AML-193 (cell line): ENCODE measurements around the gene ABHD15.

ENCODE experiments used
- DNase-seq, 2 experiments: peaks; one replicate each; lab custom pipeline; 2025; lab: John Stamatoyannopoulos, UW

The ABHD15 gene

DNA sequence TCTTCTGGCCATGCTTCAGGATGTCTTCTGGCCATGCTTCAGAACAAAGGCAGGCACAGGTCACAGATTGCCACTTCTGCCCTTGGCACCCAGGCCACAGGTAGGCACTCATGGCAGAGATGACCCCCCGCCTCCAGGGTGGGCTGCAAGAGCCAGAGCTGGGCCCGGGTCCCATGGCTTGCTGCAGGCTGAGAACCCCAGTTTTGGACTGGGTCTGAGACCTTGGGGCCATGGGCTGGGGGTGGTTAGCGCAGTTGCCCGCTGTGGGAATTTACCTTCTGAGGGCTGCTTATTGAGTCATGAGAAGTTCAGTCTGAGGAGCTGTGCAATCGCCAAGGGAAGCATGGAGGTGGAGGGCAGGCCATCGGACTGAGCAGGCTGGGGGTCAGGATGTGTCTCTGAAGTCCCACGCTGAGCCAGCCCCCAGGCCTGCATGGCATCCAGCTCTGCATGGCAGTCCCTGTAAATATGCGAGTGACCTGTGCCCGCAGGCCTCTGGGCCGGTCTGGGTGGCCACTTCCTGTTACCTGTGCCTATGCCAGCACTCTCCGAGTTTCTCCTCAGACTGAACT is 27.8 kb upstream of the ABHD15 start:
- DNase-seq: no peak

DNA sequence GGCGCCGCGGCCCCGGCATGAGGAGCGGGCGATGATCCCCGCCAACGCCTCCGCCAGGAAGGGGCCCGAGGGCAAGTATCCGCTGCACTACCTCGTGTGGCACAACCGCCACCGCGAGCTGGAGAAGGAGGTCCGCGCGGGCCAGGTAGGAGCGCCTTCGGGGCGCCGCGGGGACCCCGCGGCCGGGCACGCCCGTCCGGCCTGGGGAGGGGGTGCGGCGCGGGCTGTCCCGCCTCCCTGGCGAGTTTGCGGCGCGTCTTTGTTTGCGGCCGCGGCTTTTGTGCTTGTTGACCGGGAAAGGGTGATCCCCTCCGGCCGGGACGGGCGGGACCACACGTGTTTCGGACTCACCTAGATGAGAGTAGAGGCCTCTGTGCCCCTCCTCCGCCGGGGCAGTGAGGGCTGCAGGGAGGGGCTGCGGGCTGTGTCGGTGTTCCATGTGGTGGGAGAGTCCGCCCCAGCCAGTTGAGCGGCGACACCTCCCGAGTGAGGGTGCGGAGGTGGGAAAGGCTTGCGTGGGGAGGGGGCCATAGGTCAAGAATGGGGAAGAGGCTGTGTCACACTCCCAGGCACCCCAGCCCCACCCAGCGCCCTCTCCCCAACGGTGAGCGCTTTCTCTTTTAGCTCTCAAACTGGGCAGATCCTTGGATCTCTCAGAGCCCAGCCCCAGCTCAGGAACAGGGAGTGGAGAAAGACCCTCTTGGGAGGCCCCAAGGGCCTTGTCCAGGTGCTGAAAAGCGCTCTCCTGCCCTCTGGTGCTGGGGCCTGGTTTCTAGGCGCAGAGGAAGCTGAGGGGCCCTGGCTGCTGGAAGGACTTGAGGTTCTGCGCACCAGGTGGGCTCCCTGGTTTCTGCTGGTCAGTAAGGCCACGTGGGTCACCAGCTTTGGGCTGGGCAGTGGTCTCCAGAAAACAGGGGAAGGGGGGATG is 27.0 kb upstream of the ABHD15 start:
- DNase-seq: peak; percentile 22 to 30

DNA sequence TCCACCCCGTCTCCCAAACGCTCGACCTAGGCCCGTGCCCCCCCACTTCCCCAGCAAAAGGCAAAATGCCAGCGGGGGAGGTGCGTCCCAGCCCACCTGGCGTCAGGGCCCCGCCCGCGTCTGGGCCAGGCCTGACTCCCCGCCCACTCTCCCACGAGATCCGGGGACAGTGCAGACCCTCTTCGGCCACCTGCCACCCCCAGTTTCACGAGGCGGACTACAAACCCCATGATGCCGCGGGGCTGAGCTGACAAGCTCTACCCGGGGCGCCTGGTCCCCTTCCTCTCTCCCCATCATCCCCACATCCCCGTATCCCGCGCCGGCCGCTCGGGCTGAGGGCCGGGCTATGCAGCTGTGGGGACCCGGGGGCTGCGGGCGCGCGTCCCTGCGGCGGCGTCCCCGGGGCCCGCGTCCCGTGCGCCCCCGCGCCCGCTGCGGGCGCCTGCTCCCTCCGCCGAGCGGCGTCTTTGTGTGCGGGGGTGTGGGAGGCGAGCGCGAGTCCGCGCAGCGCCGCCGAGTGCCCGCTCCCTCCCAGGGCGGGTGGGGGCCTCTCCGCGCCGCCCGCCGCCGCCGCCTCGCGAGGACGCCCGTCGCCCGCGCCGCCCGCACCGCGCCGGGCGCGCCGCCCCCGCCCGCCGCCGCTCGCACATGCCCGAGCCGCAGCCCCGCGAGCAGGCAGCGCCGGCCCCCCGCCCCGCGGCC is 26.2 kb upstream of the ABHD15 start, which contains the start of gene ANKRD13B:
TSS of gene ANKRD13B (plus strand) at position 283 of the 702 bp plus-strand sequence. CDS start 490 bp downstream, outside the sequence.
- DNase-seq: no peak

DNA sequence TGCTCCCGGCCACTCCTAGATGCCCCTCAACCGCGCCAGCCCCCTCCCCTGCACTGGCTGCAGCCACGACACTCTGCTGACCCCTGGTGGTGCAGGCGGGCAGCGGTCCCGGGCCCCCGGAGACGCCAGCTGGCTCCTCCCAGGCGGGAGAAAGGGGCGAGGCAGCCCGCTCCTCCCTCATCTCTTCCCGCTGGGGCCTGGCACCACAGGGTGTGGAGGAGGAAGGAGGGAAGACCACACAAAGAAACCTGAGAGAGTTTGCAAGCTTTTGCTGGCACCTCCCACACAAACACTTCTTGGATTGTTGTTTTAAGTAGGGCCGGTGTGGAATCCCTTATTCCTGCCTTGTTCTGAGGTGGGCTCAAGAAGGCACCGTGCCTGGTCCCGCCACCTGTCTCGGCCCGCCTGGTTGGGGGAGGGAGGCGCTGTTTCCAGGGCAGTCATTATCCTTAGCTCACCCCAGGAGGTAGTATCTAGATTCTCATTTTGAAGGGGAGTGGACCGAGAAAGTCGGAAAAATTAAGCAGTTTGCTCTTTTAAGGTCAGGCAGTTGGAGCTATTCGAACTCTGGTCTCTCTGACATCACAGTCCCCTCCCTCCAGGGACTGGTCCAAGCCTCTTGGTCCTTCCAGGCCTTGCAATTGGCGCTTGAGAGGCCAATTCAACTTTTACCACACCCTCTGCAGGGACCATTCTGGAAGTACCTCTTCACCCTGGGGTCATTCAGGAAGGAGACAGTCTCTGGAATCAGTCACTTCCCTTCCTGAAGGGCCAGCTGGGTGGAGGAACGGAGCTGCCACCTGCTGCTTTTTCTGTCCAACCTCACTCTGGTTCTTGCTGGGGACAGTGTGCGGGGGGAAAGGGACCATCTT is 25.1 kb upstream of the ABHD15 start:
- DNase-seq: peak; percentile 81 to 83

DNA sequence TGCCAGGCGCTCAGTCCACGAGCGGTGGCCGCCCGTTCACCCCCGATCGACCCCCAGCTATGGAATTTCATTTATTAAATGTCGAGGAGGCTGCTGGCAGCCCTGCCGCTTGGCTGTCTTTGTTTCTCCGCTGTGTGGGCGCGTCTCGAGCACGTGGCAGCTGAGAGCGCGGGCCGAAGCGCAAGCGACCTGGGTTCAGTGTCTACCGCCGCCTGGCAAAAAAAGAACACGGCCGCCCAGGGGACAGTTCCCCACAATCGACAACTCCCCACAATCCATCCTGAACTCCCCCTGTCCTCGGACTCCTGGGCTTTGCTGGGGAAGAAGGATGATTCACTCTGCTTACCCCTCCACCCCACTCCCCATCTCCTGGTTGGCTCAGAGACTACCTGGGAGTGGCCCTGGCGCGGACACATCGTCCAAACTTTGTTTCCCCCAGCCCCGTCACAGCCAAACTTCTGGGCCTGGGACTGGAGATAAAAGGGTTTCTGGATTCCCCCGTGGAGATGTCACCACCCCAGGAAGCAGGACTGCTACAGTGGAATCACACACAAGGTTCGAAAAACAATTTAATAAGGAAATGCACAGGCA is 24.4 kb upstream of the ABHD15 start:
- DNase-seq: peak; percentile 51 to 63

DNA sequence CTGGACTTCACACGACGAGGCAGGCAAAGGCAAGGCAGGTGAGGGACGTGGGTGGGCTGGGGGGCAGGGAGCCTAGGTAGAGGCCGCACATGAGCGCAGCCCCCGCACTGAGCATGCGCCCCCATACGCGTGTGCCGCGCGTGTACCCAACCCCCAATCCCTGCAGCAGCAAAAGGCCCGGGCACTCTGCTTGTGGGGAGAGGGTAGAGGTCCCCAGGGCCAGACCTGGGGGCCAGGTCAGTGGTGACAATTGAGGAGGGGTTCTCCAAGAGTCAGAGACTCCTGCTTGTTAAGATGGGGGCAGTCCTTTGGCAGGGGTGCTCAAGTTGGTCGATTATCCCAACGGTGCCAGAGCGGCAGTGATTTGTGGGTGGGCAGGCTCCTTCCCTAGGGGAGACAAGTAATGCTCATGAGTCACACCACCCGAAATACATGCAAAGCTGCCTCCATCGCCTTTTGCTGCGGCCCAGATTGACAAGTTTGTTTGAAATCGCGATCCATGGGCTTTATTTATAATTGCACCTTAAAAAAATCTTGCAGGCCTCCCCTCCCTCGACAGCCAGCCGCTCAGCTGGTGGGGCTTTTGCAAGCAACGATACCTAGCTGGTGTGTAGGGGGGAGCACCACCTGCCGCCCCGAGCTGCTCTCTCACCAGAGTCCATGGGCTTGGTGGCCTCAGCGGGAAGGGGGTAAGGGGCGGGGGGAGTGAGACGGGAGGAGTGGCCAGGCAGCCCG is 23.7 kb upstream of the ABHD15 start:
- DNase-seq: no peak

DNA sequence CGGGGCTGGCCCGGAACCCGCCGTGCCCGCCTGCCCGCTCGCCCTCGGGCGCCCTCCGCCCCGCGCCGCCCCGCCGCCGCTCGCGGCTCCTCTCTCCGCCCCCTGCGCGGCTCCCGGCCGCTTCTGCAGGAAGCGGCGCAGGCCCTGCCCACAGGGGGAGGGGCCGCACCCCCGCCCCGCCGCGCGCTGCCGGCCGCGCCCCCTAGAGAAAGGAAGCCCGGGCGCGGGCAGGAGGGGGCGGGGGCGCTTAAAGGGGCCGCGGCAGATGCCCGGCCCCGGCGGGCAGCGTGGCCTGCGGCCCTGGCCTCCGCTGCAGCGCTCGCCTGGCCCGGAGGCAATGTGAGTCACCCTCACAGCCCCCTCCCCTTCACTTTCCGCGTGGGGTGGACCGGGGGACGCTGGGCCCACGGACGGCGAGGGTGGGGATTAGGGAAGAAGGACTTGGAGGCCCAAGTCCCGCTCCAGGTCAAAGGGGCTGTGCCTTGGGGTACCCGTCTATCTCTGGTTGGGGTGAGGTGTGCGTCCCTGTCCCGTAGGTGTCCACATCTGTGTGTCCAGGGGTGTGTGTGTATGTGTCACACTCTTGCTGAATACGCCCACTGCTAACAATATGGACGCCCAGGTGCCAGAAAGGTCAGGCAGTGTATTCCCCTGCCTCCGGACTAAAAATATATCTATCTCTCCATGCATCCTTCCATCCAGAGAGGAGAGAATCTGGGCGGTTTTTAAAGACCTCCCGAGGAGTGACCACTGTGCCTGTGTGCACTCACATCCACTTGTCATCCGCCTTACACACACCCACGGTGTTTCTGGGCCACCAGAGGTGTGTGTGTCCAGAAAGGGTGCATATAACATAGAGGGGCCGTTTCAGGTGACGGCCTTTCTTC is 22.9 kb upstream of the ABHD15 start, which contains the start of gene GIT1:
TSS of gene GIT1 (minus strand) at position 125 of the 887 bp plus-strand sequence. CDS start 270 bp downstream, outside the sequence.
- DNase-seq: peak; percentile 83 to 84

DNA sequence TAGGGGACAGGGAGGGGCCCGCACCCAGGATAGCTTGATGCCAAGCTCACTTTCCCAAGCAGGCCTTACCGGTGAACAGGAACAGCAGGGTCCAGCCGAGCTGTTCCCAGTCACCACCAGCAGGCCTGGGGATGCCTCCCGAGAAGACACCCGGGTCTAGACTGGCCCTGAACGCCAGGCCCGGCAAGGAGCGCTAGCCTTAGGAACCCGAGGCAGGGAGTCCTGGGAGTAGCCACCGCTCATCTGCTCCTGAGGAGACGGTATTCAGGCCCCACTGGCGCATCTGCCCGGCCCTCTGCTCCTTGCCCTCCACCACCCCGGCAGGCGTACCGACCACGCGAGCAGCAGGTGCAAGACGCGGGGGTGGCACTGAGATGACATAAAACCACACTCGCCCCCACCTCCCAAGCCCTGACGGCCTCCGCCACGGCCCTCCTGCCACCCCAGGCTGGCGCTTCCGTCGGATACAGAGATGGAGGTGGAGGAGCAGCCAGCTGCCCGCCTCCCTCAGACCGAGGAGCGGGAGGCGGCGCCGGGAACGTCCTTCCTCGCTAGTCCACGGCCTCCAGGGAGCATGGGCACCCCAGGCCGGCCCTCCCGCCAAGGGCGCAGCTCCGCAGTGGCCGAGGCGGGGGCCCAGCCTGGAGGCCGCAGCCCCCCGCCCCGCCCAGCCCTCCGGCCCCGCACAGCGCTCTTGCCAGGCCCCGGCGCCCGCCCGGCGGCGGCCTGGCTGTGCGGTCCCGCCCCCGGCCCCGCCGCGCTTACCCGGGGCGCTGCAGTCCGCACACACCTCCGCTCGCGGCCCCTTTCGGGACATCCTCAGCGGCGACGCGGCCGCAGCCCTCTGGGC is 21.9 kb upstream of the ABHD15 start:
- DNase-seq: peak in 1 of 2 experiments; percentile 34

DNA sequence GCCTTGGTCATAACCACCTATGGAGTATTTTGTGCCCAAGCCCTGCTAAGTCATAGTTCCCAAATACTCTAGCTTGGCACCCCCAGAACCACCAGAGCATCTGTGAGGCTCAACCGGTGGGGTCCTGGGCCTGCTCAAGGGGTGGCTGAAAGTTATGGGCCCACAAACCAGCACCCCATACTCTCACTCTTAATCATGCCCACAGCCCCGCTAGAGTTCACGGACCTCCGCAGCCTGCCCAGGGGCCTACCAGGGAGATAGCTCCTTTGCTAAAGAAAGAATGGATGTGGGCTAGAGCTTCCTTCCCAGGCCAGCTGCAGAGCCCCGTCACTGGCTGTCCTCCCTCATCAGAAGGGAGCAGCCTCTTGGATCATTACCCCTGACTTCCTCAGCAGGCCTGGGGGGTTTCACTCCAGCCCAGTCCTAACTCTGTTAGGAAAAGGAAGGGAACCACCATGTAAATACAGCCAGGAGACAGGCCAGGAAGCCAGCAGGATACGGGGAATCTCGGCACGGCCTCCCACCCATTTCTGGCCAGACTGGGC is 21.3 kb upstream of the ABHD15 start:
- DNase-seq: no peak

DNA sequence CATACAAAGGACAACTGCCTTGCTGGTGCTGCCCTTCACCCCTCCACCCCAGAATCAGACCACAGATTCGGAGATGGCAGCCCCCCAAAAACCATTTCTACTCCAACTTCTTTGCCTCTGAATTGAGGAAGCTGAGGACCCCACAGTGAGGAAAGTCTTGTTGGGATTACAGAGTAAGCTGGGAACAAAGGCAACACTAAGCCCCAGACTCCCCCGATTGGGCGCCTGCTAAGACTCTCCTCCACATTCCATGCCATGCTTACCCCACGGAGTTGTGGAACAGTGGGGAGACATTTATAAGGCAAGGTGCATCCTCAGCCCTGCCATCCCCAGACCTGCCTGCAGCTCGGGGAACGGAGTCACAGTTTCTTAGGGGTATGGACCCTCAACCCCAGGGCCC is 20.8 kb upstream of the ABHD15 start:
- DNase-seq: no peak

DNA sequence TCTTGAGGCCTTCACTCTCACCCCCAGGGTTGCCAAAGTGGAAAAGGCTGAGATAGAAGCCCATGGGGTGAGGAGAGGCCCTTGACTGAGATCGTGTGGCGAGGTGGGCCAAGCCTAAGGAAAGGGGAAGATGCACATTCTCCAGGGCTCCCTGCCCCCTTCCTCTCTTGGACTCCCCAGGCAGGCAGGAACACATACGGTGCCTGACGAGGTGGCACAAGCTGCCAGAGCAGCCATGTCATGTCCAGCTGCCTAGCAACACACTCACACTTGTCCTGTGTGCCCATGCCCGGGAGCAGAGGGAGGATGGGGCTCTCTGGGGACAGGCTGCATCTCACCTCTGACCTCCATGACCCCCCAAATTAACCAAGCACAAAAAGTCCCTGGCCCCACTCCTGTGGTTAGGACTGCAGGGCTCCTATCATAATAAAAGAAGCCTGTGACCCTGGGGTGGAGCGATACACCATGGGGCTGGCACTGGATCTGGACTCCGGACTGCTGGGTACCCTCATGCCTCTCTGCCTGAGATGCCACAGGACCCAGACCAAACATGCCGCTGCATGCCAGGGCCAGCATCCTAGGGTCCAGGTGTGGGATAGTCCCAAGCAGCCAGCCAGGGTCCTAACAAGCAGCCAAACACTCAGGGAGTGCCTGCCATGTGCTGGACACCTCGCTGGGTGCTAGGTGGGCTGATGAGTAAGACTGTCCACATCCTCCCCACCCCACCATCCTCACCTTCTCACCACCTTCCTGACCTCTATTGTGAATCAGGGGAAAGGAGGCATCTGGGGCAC is 20.0 kb upstream of the ABHD15 start:
- no peak for DNase-seq

DNA sequence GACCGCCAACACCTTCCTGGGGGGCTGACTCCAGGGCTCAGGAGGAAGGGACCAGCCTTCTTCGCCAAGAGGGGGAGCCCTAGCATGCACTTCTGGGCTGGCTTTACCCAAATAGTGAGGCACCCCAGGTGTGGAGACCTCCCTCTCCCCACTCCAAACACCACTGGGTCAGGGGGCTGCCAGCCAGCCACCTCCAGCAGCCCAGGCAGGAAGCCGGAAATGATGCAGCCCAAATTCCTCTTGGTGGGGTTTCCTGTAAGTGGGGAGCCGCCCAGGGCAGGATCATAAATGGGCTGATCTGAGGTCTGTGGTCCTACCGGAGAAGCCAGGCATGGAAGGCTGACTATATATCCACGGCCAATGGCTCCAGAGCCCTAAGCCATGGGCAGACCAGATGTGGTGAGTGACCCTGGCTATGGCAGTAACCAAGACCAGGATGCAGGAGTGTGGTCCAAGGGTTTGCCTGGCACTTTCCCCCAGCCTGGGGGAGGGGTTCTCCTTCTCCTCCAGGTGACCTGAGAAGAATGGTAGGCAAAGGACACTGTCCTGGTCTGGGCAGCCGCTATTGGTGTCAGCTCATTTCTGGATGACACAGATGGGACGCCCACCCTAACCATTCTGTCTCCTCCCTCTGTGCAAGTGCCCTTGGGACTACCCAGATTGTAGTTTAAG is 18.4 kb upstream of the ABHD15 start:
- DNase-seq: no peak

DNA sequence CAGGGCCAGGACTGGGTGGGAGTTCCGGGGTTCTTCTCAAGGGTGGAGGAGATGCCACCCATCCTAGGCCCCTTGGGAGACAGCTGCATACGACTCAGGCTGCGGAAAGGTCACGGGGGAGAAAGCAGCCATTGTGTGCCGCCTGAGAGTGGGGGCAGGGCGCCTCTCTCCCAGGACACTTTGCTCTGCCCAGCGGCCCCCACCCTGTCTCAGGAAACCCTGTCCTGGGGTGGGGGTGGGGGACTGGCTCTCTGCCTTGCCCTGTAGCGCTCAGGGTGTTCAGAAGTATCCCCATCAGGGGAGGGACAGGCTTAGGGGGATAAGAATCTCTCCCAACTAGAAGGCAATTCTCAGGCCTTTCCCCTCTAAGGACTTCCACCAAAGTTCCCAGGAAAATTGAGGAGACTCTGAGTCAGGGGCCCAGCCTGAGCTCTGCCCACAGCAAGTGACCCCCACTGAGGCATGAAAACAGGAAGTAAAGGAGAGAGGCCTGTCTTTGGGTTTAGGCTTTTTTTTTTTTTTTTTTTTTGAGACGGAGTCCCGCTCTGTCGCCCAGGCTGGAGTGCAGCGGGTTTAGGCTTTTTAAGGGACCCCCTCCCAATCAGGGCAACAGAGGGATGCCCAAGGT is 17.7 kb upstream of the ABHD15 start:
- no peak for DNase-seq

DNA sequence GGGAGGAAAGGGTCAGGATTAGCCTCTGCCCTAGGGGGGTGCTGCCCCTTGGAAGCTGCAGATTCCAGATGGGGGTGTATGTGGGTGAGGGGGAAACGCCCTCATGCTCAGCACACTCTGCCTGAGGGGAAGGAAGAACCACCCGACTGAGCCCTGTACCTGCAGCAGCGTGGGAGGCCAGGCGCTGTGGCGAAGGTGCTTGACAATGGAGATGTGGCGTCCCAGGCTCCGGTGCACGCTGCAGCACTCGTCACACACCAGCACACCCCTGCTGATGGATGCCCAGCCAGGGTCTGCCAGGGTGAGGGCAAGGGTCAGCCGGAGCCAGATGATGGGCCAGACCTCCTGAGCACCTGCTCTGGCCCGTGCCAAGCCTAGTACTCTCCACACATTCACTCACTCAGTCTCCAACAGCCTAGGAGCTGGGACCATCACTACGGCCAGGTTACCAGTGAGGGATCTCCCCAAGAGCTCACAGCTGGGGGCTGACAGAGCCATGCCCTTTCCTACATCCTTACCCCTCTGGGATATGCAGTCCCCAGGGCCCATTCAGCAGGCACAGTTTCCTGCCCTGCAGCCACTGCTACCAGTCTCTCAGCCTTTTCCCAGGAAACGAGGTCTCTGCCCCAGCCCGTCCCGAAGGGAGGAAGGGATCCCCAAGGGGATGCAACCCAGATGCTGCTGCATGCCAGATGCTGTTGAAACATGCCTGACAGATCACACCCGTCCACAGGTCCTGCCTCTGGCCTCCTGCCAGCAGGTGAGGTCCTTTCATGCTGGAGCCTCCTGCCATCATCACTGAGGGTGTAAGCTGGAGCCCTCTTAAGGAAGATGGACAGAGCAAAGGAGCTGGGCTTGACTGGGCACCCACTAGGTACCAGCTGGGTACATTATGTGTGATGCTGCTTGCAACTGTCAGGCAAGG is 16.7 kb upstream of the ABHD15 start:
- no peak for DNase-seq

DNA sequence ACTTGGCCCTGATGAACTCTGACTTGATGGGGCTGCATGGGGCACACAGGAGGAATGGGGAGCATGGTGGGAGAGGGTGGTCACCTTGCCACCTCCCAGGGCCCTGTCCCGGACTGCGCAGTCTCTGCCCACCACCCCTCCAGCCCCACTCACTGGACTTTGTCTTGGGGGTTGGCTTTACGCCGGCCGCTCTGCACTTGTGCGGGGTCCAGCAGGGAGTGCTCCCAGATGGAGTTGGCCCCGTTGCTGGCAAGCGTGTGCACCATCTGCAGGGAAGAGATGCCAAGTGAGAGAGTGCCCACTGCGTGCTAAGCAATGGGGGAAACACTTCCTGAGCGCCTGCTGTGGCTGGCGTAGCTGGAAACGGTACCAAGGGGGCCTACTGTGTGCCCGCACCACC is 15.9 kb upstream of the ABHD15 start:
- DNase-seq: no peak
